ENCODE data around the gene SPTBN4. TPM values are rescaled to one million over a fixed set of nuclear protein-coding genes. Genes with fewer than 3 reads are reported as not detected.
"Not testable (repeated sequence)": the region's sequence is repeated elsewhere in the genome, so short reads cannot be mapped to it uniquely, and the experiment has no call there.

The SPTBN4 gene
- total and polyA plus RNA-seq, 5 donors, result 3.2 to 6.4 (median 5.4) TPM

DNA sequence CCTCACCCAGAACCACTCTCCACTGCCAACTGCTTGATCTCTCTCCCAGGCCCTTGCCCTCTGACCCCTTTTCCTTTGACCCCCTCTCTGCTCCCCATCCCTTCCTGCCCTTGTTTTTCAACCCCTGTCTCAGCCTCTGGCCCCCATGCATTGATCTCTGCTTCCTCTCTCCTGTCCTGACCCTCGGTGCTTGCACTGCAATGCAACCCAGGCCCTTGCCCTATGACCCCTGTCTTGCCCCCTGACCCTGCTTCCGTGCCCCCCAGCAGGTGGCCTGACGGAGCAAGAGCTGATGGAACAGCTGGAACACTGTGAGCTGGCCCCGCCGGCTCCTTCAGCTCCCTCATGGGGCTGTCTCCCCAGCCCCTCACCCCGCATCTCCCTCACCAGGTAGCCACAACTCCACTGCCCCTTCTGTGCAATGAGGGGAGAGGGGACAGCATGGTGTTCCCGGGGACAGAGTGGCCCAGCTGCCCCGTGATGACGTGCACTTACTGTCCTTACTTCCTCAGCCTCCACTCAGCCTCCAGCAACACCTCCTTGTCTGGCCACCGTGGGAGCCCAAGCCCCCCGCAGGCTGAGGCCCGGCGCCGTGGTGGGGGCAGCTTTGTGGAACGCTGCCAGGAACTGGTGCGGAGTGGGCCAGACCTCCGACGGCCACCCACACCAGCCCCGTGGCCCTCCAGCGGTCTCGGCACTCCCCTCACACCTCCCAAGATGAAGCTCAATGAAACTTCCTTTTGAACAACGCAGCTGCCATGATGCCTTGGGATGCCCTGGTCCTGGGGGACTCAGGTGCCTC is 123.9 kb downstream of the SPTBN4 start:
- peak in 1 of 3 donors; percentile 34 for DNase-seq
- Histone ChIP-seq H3K27me3 (ENCODE audit: control insufficient read depth, insufficient read depth) (no peaks in the 10 kb centered on the region), H3K4me3 (ENCODE audit: low read length) (no peak overlapping the region), H3K27ac (ENCODE audit: low read length) (no peak overlapping the region), H3K4me1 (ENCODE audit: control insufficient read depth, insufficient read depth, low read length) (no peaks in the 10 kb centered on the region), H3K9me3 (ENCODE audit: control insufficient read depth, low read length) (no peaks in the 10 kb centered on the region)
- 77% methylated on average over 22 of the region's 22 CpGs for WGBS
- ATAC-seq, result peak in 1 of 2 donors; percentile 4
- intact Hi-C loops (cut with DNase I), result loop anchor here (2.0 to 10.0 kb wide), 4 partner anchors 46 to 286 kb away; no protein-coding TSS in a partner anchor

DNA sequence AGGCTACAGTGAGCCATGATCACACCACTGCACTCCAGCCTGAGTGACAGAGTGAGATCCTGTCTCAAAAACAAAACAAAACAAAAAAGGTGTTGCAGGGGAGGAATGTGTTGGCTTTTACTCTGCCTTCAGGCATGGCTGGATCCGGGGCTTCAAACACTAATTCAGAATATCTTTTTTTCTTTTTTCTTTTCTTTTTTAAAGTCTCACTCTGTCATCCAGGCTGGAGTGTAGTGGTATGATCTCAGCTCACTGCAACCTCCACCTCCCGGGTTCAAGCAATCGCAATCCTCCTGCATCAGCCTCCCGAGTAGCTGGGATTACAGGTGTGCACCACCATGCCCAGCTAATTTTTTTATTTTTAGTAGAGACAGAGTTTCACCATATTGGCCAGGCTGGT is 124.9 kb downstream of the SPTBN4 start:
- H3K27me3 ChIP-seq (ENCODE audit: control insufficient read depth, insufficient read depth); H3K4me3 ChIP-seq (ENCODE audit: low read length); H3K9me3 ChIP-seq (ENCODE audit: control insufficient read depth, low read length); H3K4me1 ChIP-seq (ENCODE audit: control insufficient read depth, insufficient read depth, low read length); ATAC-seq; H3K27ac ChIP-seq (ENCODE audit: low read length): not testable (repeated sequence)
- DNase-seq, result peak in 1 of 3 donors; percentile 1
- WGBS, result 84% methylated on average over 4 of the region's 4 CpGs
- intact Hi-C loops (cut with DNase I), result loop anchor here (2.0 to 10.0 kb wide), 4 partner anchors 47 to 287 kb away; no protein-coding TSS in a partner anchor

DNA sequence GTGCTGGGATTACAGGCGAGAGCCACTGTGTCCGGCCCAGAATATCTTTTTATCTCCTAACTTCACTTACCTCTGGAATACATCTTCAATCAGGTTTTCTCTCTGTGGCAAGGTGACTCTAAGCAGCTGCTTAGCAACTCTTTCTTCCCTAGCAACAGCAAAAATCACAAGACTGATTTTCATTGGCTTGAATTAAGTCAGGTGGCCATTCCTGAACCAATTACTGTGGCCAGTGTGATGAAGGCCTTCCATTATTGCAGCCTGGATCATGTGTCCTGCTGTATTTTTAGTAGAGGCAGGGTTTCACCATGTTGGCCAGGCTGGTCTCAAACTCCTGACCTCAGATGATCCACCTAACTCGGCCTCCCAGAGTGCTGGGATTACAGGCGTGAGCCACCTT is 125.4 kb downstream of the SPTBN4 start:
- Histone ChIP-seq H3K9me3 (ENCODE audit: control insufficient read depth, low read length) (no peaks in the 10 kb centered on the region), H3K4me1 (ENCODE audit: control insufficient read depth, insufficient read depth, low read length) (no peaks in the 10 kb centered on the region), H3K4me3 (ENCODE audit: low read length) (no peak overlapping the region), H3K27ac (ENCODE audit: low read length) (no peak overlapping the region), H3K27me3 (ENCODE audit: control insufficient read depth, insufficient read depth) (no peaks in the 10 kb centered on the region)
- intact Hi-C loops (cut with DNase I), result loop anchor here in 3 of 4 donors (10.0 kb wide), 3 partner anchors 47 to 287 kb away; no protein-coding TSS in a partner anchor
- no peak for ATAC-seq
- WGBS, result 91% methylated on average over 4 of the region's 4 CpGs
- no peak for DNase-seq

DNA sequence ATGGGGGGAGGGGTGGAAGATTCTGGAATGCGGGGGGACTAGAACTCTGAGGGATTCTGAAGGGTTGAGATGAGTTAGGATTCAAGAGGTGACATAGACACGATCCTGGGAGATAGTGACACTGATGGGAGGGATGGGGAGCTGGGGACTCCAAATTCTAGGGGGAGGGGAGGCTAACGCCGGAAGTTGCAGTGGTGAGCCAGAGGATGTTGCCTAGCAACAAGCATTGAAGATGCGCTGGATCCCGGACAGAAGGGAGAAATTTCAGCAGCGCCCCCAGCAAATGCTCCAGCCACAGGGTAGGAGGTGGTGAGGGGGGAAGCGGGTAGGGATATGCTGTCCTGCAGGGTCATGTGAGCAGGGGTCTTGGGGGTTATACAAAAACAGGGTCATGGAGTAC is 127.5 kb downstream of the SPTBN4 start:
- Histone ChIP-seq H3K9me3 (ENCODE audit: control insufficient read depth, low read length) (no peaks in the 10 kb centered on the region), H3K4me1 (ENCODE audit: control insufficient read depth, insufficient read depth, low read length) (no peaks in the 10 kb centered on the region), H3K4me3 (ENCODE audit: low read length) (no peak overlapping the region), H3K27ac (ENCODE audit: low read length) (no peak overlapping the region), H3K27me3 (ENCODE audit: control insufficient read depth, insufficient read depth) (no peaks in the 10 kb centered on the region)
- intact Hi-C loops (cut with DNase I), result loop anchor here in 3 of 4 donors (10.0 kb wide), 3 partner anchors 49 to 289 kb away; no protein-coding TSS in a partner anchor
- DNase-seq (peak in 1 of 3 donors; percentile 21), ATAC-seq (no peak)
- 26% methylated on average over 8 of the region's 8 CpGs for WGBS

DNA sequence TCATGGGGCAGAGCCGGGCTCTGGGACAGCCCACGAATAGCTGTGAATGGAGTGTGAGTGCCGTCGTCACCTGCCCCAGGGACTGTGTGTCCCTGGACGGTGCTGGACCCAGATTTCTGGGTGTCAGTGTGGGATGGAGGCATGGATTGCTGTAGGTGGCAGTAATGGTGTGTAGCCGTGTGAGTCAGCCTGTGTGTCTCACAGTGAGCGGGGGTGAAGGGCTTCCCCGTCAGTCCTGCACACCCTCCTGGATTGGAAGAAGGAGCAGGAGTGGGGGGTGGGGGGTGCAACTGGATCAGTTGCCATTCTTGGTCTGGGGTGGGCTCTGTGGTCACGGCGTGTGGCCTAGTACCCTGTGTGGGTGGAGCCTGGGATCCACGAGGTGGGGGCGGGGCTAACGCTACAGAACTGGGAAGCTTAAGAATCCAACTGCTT is 127.9 kb downstream of the SPTBN4 start:
- no peak overlapping the region for H3K27ac ChIP-seq (ENCODE audit: low read length)
- ATAC-seq, result no peak
- H3K9me3 ChIP-seq (ENCODE audit: control insufficient read depth, low read length), result no peaks in the 10 kb centered on the region
- H3K4me1 ChIP-seq (ENCODE audit: control insufficient read depth, insufficient read depth, low read length), result no peaks in the 10 kb centered on the region
- intact Hi-C loops (cut with DNase I), result loop anchor here (5.0 to 10.0 kb wide), 6 partner anchors 47 to 290 kb away; no protein-coding TSS in a partner anchor
- no peak overlapping the region for H3K4me3 ChIP-seq (ENCODE audit: low read length)
- DNase-seq, result peak in 2 of 3 donors; percentile 47 to 59
- no peaks in the 10 kb centered on the region for H3K27me3 ChIP-seq (ENCODE audit: control insufficient read depth, insufficient read depth)
- WGBS, result 31% methylated on average over 13 of the region's 13 CpGs

DNA sequence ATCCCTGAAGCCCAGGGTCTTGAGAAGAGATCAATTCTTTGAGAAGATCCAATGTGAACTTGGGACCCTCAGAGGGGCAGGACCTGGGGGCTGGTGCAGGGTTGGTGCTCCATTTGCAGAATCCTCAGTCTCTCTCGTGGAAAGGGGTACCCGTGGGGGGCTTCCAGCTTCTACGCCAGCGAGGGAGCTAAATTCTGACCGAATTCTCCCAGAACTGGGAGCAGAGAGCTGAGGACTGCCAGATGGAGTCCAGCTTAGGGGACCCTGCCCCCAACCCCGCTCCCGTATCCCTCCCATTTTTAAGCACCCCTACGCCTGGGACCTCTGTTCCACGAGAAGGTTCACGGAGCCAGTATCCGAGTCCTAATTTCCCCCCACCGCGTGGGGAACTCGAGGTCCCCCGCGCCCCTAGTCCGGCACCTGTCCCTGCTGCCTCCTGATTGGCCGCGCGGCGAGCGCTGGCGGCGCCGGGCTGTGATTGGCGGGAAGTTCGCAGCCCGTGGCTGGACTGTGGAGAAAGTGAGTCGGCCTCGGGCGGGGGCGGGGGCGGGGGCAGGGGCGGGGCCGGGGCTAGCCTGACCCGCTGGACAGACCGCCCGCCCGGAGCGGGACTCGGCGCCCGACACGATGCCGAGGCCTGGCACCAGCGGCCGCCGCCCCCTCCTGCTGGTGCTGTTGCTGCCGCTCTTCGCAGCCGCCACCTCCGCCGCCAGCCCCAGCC is 130.0 kb downstream of the SPTBN4 start:
- Histone ChIP-seq H3K27me3 (ENCODE audit: control insufficient read depth, insufficient read depth) (no peaks in the 10 kb centered on the region), H3K27ac (ENCODE audit: low read length) (no peak overlapping the region), H3K4me1 (ENCODE audit: control insufficient read depth, insufficient read depth, low read length) (peaks cover 4% of the 10 kb centered on the region), H3K4me3 (ENCODE audit: low read length) (peak overlapping the region; percentile 22), H3K9me3 (ENCODE audit: control insufficient read depth, low read length) (no peaks in the 10 kb centered on the region)
- intact Hi-C loops (cut with DNase I), result loop anchor here (5.0 to 10.0 kb wide), 6 partner anchors 49 to 292 kb away; no protein-coding TSS in a partner anchor
- ATAC-seq, result peak; percentile 51 to 61
- DNase-seq, result peak; percentile 81 to 91 (median 90)
- 5% methylated on average over 53 of the region's 53 CpGs for WGBS

DNA sequence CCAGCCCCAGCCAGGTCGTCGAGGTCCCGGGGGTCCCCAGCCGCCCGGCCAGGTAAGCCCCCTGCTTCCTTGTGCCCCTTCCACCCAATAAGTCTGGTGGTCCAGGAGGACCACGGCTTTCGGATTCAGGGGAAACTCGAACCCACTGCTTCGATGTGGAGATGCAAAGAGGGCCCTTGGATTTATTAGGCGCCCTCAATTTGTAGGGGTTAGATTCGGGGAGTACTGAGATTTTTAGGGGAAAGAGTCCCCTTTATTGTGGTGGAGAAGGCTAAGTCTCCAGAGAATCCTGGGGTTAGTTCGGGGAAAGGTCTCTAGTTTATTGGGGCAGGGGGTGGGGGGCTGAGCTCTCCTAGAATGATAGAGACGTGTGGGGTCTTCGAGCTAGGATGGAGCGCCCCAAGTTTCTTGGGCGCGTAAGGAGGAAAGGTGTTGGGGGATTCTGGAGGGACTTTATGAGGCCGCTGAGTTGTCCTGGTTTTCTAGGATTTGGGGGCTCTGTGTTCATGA is 130.6 kb downstream of the SPTBN4 start:
- DNase-seq, result no peak

DNA sequence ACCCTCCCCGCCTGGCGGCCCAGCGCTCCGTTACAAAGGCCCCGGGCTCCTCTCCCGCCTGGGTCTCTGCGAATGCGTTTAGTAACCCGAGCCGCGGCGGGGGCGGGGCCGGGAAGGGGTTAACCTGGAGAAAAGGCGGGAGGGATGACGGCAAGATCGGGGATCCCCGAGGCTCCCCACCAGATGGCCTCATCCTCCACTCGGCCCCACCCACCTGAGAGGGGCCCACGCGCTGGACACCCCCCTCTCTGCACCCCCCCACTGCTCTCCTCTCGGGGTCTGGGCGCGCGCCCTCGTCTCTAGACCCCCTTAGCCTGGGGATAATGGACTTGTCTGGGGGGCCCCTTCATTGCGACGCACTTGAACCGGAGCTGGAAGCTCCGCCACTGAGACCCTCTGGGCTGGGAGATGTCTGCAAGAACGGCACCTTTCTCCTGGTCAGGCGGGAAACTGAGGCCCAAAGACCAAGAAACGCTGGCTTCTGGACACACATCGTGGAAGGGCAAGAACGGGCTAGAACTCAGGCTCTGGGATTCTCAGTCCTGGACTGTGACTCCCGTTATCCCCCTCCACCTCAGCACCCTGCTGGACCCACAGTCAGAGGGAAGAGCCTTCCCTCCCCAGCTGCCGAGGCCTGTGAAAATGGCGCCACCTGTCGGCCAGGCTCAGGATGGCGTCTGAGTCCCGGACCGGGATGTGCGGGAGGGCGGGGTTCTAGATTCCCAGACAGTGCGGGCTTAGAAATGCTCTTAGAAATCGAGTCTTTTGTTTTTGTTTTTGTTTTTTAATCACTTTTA is 131.5 kb downstream of the SPTBN4 start:
- no peak overlapping the region for H3K27ac ChIP-seq (ENCODE audit: low read length)
- under 1% methylated on average over 46 of the region's 46 CpGs for WGBS
- DNase-seq (peak; percentile 86 to 96 (median 96)), ATAC-seq (peak; percentile 61 to 62)
- no peaks in the 10 kb centered on the region for H3K9me3 ChIP-seq (ENCODE audit: control insufficient read depth, low read length)
- no peak overlapping the region for H3K4me3 ChIP-seq (ENCODE audit: low read length)
- intact Hi-C loops (cut with DNase I), result loop anchor here (2.0 to 10.0 kb wide), 7 partner anchors 51 to 294 kb away; no protein-coding TSS in a partner anchor
- peaks cover 4% of the 10 kb centered on the region for H3K4me1 ChIP-seq (ENCODE audit: control insufficient read depth, insufficient read depth, low read length)
- no peaks in the 10 kb centered on the region for H3K27me3 ChIP-seq (ENCODE audit: control insufficient read depth, insufficient read depth)

More for the DNA sequence above, 130.6 kb downstream of the SPTBN4 start:
- no peak for ATAC-seq
- H3K4me3 ChIP-seq (ENCODE audit: low read length), result peak overlapping the region; percentile 22
- intact Hi-C loops (cut with DNase I), result loop anchor here (5.0 to 10.0 kb wide), 6 partner anchors 50 to 293 kb away; no protein-coding TSS in a partner anchor
- 9% methylated on average over 18 of the region's 18 CpGs for WGBS
- H3K9me3 ChIP-seq (ENCODE audit: control insufficient read depth, low read length), result no peaks in the 10 kb centered on the region
- H3K27ac ChIP-seq (ENCODE audit: low read length), result no peak overlapping the region
- H3K27me3 ChIP-seq (ENCODE audit: control insufficient read depth, insufficient read depth), result no peaks in the 10 kb centered on the region
- peaks cover 4% of the 10 kb centered on the region for H3K4me1 ChIP-seq (ENCODE audit: control insufficient read depth, insufficient read depth, low read length)

DNA sequence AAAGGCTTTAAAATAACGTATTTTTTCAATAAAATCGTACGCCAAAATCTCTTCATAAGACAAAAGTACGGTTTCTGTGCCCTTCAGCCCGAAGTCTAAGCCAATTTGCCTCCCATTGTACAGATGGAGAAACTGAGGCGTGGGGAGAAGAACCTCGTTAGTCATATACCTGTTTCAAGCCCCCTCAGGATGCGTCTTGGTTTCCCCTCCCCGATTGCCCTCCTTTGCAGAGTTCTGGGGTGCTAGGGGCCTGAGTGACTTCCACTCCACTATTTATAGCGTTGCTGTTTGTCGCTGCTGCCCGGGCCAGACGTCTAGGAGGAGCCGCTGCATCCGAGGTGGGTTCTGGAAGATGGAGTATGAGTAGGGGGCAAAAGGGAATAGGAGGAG is 132.1 kb downstream of the SPTBN4 start:
- ATAC-seq, result no peak
- no peak overlapping the region for H3K27ac ChIP-seq (ENCODE audit: low read length)
- no peaks in the 10 kb centered on the region for H3K27me3 ChIP-seq (ENCODE audit: control insufficient read depth, insufficient read depth)
- H3K9me3 ChIP-seq (ENCODE audit: control insufficient read depth, low read length), result no peaks in the 10 kb centered on the region
- intact Hi-C loops (cut with DNase I), result loop anchor here (2.0 to 10.0 kb wide), 7 partner anchors 52 to 294 kb away; no protein-coding TSS in a partner anchor
- peak in 1 of 3 donors; percentile 60 for DNase-seq
- WGBS, result 10% methylated on average over 15 of the region's 15 CpGs
- peaks cover 4% of the 10 kb centered on the region for H3K4me1 ChIP-seq (ENCODE audit: control insufficient read depth, insufficient read depth, low read length)
- H3K4me3 ChIP-seq (ENCODE audit: low read length), result no peak overlapping the region

DNA sequence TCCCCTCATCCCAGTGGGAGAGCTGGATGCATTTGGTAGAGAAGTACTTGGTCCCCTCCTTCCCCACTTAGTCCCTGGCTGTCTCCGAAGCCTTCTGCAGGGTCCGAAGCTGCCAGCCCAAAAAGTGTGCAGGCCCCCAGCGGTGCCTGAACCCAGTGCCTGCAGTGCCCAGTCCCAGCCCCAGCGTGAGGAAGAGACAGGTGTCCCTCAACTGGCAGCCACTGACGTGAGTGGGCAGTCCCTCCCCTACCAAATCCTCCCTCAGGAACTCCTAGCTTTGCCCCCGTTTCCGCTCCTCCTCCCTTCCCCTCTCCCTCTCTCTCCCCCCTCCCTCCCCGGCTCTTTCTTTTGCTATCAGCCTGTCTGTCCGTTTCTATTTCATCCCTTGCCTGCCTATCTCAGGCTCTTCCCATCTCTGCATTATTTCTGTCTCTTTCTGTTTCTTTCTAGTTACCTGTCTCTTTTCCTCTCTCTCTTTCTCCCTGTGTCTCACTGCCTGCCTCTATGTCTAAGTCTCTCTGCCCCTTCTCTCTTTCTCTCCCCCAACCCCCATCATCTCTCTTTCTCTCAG is 132.6 kb downstream of the SPTBN4 start:
- WGBS, result 5% methylated on average over 9 of the region's 9 CpGs
- no peaks in the 10 kb centered on the region for H3K9me3 ChIP-seq (ENCODE audit: control insufficient read depth, low read length)
- ATAC-seq (no peak), DNase-seq (peak in 2 of 3 donors; percentile 73 to 74)
- H3K4me3 ChIP-seq (ENCODE audit: low read length), result no peak overlapping the region
- H3K4me1 ChIP-seq (ENCODE audit: control insufficient read depth, insufficient read depth, low read length), result peaks cover 4% of the 10 kb centered on the region
- intact Hi-C loops (cut with DNase I), result loop anchor here (2.0 to 10.0 kb wide), 7 partner anchors 52 to 295 kb away; no protein-coding TSS in a partner anchor
- H3K27me3 ChIP-seq (ENCODE audit: control insufficient read depth, insufficient read depth), result no peaks in the 10 kb centered on the region
- H3K27ac ChIP-seq (ENCODE audit: low read length), result peak overlapping the region; percentile 60

Data from right cardiac atrium (tissue), 5 donors.